GM21786 (cell line): ENCODE results near the gene TEKT5.
"Not testable (repeated sequence)": the region's sequence is repeated elsewhere in the genome, so short reads cannot be mapped to it uniquely, and the experiment has no call there.

Experiments
- ATAC-seq: cut with Tn5 transposase; IDR thresholded peaks from one replicate; pipeline ENCODE4 v1.9.1; 2021; ENCODE audit not compliant: unreplicated experiment

The TEKT5 gene

DNA sequence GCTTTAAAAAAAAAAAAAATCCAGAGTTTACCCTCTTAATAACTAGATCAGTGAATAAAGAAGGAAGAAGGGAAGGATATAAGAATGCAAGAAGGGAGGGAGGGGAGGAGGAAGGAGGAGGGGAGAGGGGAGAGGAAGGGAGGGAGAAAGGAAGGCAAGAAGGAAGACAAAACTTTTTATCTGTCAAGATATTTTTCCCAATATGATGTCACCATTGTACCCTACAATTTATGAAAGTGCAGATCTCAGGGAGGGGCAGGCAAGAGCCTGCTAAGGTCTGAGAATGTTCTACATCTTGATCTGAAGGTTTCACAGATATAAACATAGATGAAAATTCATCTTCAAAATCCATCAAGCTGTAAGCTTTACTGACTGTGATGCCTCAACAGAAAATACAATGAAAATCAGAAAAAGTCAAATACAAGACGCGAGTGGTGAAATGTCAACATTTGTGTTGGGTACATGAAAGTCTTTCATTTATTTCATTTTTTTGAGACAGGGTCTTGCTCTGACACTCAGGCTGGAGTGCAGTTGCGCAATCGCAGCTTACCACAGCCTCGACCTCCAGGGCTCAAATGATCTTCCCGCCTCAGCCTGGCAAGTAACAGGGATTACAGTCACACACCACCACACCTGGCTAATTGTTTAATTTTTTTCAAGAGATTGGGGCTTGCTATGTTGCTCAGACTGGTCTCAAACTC lies 57.2 kb downstream of the TEKT5 start:
- no peak for ATAC-seq

DNA sequence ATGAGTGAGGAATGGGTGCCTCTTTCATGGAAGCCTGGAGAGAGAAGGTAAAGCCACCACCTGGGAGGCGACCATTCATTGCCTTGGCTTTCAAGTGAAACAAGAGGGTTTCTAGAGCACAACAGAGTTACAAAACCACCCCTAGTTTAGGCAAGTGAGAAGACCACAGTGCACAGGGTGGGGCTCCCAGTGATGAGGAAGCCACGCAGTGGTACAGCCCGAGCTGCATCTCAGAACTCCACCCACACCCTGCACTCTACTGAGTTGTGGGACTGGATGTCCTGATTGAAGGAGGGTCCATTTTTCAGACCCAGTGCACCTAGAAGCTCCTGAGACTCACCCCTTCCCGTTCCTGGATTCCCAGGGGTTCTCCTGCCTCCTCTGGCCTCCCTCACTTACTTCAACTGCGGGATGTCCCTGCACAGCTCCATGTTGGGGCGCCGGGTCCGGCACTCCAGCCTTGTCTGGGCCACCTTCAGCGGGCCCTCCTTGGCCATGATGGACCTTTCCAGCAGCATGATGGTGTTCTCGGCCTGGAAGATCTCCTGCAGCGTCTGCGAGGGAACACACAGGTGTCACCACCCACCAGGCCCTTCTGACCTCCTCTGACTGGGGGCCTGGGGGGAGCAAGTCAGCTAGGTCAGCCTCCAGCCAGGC lies 59.2 kb downstream of the TEKT5 start:
- no peak for ATAC-seq

DNA sequence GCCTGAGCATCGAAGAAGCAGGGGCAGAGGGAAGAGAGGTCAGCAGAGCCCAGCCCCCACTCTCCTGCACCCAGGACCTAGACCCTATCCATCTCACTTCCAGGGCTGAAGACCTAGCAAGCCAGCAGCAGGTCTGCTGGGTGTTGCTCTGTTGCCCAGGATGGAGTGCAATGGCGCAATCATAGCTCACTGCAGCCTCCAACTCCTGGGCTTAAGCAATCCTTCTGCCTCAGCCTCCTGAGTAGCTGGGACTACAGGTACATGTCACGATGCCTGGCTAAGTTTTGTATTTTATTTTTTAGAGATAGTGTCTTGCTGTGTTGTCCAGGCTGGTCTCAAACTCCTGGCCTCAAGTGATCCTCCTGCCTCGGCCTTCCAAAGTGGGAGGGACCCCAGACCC lies 61.3 kb downstream of the TEKT5 start:
- ATAC-seq, result not testable (repeated sequence)

DNA sequence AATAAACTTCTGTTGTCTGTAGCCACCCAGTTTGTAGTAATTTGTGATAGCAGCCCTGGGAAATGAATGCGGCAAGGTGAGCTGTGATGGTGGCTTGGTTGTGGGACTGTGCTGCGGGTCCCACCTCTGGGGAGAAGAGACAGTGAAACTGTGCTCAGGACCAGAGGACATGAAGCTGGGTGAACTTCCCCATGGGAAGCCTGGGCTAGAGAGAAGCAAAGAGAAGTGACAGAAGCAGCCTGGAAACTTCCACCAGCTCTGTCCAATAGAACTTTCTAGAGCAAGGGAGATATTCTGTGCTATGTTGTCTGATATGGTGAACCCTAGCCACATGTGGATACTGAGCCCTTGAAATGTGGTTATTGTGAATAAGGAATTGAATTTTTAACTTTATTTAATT lies 62.8 kb downstream of the TEKT5 start:
- ATAC-seq, result no peak

DNA sequence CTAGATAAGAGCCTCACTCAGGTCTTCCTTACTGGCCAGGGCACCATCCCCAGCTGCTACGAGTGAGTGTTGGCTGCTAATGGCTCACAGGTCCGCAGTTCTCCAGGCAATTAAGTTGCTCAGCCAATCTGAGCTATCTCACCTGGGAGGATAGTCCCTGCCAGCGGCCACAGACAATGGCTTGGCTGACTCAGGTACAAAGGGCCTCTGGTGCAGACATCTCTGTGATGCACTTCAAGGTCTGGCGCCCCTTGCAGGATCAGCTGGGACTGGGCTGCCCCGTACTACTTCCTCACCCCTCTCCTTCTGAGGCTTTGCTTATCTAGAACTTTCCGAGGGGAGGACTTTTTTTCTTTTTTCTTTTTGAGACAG lies 65.2 kb downstream of the TEKT5 start:
- ATAC-seq, result no peak

DNA sequence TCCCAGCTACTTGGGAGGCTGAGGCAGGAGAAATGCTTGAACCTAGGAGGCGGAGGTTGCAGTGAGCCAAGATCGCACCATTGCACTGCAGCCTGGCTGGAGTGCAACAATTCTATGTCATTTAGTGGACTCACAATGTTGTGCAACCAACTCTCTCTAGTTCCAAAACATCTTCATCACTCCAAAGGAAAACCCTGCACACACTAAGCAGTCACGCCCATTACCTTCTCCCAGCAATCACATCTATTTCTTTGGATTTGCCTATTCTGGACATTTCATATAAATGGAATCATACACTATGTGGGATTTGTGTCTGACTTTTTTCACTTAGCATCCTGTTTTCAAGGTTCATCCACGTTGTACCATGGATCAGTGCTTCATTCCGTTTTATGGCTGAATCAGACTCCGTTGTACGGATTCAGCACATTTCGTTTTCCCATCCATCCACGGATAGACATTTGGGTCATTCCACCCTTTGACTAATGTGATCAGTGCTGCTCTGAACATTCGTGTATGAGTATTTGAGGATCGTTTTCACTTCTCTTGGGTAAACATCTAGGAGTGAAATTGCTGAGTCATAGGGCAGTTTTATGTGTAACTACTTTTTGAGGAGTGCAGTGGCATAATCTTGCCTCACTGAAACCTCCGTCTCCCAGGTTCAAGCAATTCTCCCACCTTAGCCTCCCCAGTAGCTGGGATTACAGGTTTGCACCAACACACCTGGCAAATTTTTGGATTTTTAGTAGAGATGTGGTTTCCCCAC lies 69.0 kb downstream of the TEKT5 start:
- ATAC-seq, result no peak

DNA sequence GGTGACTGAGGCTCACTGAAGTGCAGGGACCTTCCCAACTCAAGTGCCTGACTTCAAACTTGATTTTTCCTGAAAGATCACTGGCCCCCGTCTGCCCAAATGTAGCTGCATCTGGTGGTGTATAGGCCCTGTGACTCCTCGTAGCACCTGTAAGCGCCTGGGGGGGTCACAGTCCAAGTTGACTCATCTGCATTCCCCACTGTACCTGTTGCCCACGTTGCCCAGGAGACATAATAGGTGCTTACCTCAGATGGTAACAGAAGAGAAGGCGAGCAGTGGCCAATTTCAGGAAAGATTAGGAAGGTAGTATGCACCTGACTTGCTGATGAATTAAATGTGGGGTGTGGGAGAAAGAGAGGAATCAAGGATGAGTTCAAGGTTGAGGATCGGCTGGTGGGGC lies 70.2 kb downstream of the TEKT5 start:
- ATAC-seq, result no peak

DNA sequence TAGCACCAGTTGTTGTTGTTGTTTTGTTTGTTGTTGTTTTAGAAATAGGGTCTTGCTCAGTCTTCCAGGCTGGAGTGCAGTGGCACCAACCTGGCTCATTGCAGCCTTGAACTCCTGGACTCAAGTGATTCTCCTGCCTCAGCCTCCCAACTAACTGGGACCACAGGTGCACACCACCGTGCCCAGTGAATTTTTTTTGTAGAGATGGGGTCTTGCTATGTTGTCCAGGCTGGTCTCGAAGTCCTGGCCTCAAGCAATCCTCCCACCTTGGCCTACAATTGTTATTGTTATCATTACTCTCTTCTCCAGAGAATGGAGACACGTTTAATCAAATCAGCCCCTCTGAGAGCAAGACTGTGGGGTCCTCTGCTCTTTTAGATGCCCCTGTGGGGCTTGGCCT lies 71.7 kb downstream of the TEKT5 start:
- ATAC-seq, result no peak

DNA sequence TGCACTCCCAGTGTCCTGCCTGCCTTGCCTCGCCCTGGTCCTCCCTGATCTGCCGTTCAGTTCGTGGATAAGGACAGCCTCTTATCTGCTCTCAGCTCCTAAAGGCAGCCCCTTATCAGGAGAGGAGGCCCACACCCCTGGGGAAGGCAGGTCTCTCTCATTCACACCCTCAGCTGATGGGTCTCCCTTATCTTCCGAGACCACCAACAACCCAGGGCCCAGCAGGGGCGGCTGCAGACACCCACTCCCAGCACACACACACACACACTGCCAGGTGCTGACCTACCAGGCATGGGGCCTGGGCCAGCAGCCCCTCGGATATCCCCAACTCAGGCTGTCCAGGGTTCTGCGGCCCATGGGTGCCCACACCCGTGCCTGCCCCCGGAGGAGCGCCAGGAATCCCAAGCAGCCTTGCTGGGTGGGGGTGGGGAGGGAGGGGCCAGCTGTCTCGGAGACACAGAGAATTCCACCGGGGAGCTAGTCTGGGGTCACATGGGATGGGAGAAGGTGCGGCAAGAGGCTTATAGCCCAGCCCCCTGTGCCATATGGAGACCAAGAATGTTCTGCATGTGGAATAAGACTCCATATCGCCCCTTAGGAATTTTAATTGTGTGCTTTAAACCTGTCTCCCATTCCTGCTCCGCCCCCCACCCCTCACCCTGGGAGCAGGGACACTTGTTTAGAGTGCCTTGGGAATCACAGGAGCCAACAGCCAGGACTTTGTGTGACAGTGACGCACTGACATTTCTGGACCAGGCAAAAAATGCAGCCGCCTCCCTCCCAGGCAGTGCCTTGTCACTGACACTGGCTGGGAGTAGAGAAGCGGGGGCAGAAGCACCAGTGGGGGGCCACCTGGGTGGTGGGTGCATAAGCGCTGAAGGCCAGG lies 72.5 kb downstream of the TEKT5 start:
- no peak for ATAC-seq

DNA sequence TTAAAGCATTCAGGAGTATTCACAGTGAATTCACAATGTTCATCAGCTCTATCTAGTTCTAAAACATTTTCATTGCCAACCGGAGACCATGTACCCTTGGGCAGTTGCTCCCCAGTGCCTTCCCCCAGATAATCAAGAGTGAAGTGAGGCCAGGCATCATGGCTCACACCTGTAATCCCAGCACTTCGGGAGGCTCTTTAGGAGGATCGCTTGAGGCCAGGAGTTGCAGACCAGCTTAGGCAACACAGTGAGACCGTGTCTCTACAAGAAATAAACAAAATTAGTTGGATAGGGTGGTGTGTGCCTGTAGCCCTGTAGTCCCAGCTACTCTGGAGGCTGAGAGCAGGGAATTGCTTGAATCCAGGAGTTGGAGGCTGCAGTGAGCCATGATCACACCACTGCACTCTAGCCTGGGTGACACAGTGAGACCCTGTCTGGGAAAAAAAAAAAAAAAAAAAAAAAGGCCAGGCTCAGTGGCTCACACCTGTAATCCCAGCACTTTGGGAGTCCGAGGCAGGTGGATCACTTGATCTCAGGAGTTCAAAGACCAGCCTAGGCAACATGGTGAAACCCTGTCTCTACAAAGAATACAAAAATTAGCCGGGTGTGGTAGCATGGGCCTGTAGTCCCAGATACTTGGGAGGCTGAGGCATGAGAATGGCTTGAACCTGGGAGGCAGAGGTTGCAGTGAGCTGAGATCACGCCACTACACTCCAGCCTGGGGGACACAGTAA lies 73.3 kb downstream of the TEKT5 start:
- not testable (repeated sequence) for ATAC-seq

DNA sequence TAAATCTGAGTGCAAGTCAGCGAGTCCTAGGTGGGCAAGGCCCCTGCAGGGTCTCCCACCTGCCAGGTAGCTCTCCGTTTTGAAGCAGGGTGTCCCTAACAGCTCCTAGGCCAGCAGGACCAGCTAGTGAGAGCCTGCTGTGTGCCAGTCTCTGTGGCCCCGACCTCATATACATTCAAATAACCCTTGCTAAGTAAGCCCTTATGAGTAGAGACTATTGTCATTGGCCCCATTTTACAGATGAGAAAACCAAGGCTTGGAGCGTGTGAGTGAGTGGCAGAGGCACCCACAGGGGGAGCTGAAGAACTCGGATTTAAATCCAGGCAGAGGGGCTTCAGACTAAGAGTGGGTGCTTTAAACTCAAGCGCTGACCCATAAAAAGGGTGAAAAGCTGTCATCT lies 74.6 kb downstream of the TEKT5 start:
- ATAC-seq, result no peak

DNA sequence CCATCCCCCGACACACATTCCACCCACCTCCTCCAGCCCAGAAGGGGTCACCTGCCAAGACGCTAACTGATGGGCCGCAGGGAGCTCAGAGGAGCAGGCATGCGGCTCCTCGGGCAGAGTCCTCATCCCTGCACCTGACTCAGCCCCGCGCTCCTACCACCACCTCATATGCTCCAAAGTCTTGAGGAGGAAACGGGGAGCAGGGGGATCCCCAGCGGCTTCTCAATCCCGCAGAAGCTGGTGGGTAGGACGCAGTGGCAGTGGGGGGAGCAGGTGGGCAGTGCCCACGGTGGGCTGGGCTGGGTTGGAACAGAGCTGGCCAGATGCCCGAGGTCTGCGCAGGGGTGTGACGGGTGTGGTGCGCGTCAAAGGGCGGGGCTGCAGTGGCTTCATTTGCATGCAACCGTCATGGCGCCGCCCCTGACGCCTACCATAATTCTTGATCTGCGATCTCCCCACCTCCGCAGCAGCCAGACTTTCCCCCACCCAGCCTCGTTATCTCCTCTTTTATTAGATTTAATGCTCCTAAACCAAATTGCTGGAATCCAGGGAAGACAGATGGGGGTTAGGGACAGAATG lies 75.4 kb downstream of the TEKT5 start:
- no peak for ATAC-seq

DNA sequence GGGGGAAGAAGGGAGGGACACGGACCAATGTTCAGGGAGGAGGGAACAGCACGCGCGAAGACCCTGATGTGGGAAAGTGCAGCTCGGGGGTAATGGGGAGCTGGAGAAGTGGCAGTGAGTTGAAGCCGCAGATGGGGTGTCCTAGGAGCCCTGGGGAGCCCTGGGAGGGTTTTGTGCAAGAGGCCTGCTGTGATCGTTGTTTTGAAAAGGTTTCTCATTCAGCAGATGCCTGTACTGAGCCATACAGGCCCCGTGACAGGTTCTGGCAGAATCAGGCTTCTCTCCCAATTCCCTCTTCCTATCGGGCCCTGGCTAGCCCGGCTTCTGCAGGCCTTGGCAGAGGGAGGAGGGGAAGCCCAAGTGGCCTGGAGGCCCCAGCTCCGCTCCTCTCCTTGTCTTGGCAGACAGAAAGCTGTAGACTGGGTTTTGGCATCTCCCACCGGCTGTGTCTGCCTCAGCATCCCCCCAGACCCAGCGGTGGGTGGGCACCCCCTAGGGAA lies 76.0 kb downstream of the TEKT5 start:
- ATAC-seq, result no peak

DNA sequence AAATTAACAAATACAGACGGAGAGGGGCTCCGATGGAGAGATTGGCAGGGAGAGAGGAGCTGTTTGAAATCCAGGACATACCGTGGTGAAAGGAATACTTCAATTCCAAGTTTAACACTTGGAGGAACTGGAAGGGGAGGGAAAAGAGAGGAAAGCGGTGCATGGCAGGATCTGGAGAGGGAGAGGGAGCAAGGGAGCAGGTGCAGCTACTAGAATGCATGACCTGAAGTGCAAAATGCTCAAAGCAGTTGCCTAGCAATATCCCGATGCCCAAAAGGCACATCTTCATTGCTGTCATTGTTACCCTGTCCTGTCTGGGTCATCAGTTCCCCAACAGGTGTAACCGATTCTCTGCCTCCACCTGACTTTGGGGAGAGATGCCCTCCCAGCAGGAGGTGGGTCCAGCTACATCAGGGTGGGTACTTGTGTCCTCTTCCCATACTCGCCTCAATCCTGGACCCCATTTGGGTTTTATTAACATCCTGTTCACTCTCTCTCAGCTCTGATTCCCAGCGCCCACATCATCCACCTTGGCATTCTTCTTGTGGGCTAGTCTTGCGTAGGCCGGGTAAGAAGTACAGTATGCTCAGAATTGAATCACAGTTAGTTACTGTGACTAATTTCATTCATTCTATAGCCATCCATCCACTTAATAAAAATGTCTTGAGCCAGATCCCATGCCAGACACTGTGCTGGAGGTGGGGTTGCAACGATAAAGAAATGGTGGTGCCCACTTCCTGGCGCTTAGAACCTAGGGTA lies 76.9 kb downstream of the TEKT5 start:
- no peak for ATAC-seq

DNA sequence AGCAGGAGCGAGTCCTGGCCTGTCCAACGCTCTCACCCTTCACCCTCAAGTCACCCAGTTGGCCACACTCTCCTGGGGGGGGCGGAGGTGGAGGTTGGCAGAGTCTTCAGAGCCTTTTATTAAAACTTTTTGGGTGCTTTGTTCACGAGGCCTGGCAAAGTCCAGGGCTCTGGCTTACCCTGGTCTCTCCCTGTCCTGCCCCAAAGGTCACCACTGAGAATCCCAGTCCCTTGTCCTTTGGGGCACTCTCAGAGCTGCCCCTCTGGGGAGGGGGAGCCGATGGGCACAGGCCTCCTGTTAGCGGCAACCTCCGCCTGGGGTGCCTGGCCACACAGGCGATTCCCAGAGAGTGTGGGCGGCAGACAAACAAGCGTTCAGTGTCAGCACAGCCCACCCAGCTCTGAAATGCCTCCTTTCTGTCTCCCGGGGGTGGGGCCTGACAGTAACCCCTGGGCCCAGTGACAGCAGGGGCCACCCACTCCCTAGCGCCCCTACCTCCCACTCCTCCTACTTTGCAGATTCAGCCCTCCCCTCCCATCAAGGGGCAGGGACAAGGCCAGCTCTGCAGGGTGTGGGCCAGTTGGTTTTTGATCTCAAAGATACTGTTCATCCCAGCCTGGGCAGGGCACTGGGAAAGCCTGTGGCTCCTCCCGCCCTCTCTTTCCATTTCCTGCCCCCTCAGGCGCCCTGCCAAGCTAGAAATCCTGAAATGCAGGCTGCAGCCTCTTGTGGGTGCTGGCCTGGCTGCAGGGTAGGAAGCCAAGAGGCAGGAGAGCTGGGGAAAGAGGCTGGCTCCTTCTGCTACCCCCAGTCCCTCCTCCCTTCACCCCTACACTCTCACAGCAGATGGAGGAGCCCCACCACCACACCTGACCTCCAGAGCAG lies 77.7 kb downstream of the TEKT5 start:
- no peak for ATAC-seq

DNA sequence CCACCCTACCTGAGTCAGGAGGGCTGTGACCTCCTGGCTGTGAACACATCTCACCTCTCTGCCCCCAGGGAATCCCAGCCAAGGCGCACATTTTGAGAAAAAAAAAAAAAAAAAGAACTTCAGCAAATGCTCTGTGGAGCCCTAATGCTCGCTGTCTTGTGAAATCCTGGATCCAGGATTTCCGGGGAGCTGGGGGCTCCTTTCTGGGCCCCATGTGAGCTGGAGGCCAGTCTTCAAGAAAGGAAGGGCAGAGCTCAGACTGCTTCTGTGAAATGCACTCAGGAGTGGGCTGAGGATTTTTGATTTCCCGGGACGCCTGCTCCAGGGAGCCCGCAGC lies 78.3 kb downstream of the TEKT5 start:
- ATAC-seq, result no peak

DNA sequence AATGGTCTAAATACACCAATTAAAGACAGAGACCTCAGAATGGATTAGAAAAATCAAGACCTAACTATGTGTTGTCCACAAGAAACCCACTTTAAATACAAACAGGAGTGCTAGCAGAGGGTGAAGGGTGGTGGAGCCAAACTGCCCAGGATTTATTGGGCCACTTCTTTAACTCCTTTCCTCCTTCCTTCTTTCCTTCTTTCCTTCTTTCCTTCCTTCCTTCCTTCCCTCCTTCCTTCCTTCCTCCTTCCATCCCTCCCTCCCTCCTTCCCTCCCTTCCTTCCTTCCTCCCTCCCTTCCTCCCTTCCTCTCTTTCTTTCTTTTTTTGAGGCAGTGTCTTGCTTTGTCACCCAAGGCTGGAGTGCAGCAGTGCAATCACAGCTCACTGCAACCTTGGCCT lies 80.0 kb downstream of the TEKT5 start:
- no peak for ATAC-seq

DNA sequence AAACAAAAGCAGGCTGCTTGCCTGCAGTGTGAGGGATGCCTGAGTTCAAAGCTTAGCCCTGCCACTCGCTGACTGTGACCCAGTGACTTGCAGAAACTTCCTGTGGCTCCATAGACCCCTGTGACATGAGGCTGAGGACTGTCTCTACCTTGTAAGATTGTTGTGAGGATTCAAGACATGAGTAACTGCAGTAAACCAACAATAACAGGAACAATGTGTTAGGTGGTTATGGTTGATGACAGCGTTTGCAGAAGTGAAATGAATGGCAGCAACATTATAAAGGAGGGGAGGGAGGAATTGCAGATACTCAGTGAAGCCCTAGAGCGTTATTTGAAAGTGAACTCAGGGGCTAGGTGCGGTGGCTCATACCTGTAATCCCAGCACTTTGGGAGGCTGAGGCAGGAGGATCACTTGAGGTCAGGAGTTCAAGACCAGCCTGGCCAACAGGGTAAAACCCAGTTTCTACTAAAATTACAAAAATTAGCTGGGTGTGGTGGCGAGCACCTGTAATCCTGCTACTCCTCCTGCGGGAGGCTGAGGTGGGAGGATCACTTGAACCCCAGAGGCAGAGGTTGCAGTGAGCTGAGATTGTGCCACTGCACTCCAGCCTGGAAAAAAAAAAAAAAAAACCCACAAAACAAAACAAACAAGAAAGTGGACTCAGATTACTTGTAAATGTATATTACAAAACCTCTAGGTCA lies 80.8 kb downstream of the TEKT5 start:
- no peak for ATAC-seq
